HG02970 (cell line): ENCODE data around the gene PLXNC1.

ENCODE experiments used
- ATAC-seq: cut with Tn5 transposase; IDR thresholded peaks from one replicate; pipeline ENCODE4 v1.9.1; 2021; ENCODE audit warnings: mild to moderate bottlenecking, moderate library complexity, moderate number of reproducible peaks; ENCODE audit not compliant: unreplicated experiment, low FRiP score

PLXNC1 gene

DNA sequence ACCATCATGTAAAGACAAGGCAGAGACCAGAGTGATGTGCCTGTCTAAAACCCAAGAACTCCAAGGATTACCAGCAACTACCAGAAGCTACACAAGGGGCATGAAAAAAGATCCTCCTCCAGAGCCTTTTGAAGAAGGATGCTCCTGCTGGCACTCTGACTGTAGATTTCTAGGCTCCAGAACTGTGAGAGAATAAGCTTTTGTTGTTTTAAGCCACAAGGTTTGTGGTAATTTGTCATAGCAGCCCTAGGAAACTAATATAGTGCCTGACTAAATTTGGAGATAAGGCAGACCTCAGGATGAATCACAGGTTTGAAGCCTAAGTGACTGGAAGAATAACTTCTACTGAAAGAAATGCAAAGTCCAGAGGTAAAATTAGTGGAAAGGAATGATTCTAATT is 178.3 kb downstream of the PLXNC1 start:
- no peak for ATAC-seq

DNA sequence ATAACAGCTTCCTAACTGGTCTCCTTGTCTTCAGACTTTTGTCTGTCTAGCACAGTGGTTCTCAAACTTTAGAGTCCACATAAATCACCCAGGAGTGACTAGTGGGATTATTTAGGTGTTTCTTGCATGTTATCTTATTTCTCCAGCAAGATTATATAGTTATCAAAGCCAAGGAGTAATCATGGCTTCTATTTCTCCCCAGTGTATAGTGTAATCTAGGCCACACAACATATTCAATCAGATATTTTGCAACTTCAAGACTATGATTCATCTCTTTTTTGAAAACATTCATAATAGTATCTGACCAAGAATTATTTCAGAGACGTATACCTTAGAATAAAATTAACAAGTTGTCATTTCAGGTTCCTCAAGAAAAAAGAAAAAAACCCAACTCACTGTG is 179.4 kb downstream of the PLXNC1 start:
- ATAC-seq: no peak

DNA sequence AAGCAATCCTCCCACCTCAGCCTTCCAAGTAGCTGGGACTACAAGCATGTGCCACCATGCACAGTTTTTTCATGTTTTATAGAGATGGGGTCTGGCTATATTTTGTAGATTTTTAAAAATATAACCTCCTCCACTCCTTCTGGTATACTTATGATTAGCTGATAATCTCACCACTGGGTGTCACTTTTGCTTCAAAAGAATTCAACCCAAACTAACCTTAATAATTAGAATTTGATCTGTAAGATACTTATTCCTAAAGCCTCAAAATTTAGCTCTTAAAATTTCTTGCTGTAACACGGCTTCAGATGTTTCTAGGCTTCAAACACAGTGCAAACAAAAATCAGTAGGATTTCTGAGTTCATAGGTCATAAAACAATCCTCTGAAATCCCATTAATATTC is 181.0 kb downstream of the PLXNC1 start:
- ATAC-seq: no peak

DNA sequence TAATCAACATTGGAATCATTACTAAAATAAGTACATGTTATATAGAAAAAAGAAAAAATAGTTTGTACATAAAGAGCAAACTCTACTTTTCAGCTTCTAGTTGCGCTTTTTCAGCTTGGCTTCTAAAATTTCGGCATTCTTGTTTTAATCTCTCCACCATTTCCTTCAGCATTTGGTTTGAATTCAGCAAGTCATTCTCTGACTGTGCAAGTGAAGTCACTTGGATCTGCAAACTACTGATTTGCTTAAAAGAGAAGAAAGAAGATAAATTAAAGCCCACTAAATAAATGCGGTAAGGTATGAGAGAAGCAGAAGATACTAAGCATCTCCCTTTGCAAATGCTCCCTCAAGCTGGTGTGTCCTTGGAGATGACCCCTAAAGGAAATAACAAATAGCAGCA is 185.0 kb downstream of the PLXNC1 start:
- ATAC-seq: no peak

DNA sequence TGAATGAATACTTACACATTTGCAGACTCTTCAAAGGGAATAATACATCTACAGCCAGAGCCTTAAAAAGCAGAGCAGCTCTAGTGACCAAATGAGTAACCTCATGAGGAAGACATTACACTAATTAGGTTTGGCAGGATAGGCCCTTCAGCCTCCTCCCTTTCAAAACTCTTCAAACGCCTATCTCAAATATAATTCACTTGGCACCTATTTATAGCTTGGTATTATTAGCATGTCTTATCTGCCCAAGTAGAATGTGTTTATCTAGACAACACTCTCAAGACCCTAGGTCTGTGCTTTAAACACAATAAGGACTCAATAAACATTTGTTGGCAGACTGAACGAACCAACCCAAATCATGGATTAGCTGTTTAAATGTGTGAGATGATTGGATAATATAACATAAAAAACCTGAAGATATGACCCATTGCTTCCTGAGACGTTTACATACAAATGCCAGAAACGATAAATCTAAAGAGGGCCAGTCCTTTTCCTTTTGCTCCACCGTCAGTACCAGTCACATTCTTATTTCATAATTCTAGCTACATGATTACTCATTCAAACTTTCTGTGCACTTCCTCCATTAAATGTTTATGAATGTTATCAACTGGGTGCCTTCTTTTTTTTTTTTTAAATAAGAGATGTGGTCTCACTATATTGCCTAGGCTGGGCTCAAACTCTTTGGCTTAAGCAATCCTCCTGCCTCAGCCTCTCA is 188.0 kb downstream of the PLXNC1 start:
- no peak for ATAC-seq

DNA sequence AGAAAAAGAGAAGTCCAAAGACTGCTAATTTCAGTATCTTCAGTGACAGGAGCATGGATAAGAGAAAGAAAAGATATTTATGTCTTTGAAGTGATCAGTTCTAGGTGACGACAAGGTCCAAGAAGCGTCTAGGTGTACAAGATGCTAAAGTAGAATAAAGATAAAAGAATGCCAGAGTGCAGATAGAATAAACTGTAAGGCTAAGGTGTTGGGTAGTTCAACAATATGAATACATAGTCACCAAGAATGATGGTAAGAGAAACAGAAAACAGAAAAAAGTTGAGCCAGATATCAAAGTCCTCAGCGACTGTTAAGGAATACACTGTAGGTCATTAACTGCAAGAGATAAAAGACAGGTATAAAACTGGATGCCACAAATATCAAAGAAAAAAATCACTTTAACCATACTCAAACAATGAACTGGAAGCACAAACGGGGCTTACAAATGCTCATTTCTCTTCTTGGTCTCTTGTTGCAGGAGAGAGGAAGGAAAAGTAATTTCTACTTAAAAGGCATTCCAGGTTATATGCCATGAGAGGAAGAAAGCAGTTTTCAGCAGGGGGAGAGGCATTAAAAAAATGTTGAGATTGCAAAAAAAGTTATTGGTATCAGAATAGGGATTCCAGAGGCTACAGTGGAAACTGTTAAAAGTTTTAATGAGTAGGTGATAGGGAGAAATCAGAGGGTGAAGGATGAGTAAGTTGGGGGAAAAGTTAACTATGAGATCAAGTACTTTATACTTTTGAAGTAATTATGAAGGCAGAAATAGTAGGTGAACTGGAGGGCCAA is 189.8 kb downstream of the PLXNC1 start:
- no peak for ATAC-seq

DNA sequence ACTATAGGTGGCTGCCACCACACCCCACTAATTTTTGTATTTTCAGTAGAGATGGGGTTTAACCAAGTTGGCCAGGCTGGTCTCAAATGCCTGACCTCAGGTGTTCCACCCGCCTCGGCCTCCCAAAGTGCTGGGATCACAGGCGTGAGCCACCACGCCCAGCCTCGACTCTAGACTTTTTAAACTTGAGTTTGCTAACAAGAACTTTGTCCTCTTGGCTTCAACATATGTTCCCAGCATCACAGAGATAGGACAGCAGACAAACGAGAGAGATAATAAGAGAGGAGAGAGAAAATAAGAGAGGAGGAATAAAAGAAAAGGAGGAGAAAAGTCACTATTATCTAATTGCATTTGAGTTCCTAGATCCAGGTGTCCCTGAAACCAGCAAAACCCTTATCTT is 192.2 kb downstream of the PLXNC1 start:
- no peak for ATAC-seq

DNA sequence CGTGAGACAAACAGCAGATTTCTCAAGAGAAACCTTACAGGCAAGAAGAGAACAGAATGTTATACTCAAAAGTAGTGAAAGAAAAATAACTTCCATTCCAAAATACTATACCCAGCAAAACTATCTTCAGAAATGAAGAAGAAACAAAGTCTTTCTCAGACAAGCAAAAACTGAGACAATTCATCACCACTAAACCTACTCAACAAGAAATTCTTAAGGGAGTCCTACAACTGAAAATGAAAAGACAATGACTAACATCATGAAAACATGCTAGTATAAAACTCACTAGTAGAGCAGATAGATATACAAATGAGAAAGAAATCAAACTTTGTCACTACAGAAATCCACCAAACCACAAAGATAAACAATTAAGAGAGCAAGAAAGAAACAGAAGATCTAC is 204.8 kb downstream of the PLXNC1 start:
- ATAC-seq: no peak
